RWPE1 (cell line): Measurements from ENCODE around the gene DPH6.

Source experiments
- CTCF ChIA-PET: fragments of 350-600 bp; sonication (Branson Sonifier 250); formaldehyde crosslinking; extraction: SDS; loops from one replicate; lab custom pipeline; 2021; lab: Yijun Ruan, JAX
- POLR2A ChIA-PET: fragments of 400-600 bp; formaldehyde crosslinking; extraction: SDS; loops from one replicate; lab custom pipeline; 2020; ENCODE audit warnings: antibody characterized with exemption; ENCODE audit not compliant: low non-redundant PET; lab: Yijun Ruan, JAX
- DNase-seq: peaks from one replicate; pipeline ENCODE4 v3.0.0; 2012; ENCODE audit warnings: low spot score
- H3K27ac ChIP-seq: fragments of 450-650 bp; 2 replicates; pipeline ENCODE4 v1.5.1; 2017
- TF ChIP-seq, protein P1 (sequence below): fragments of 450-650 bp; conservative IDR thresholded peaks from 2 replicates; pipeline ENCODE4 v1.5.1; 2017; ENCODE audit warnings: low read depth, mild to moderate bottlenecking

Gene DPH6

DNA sequence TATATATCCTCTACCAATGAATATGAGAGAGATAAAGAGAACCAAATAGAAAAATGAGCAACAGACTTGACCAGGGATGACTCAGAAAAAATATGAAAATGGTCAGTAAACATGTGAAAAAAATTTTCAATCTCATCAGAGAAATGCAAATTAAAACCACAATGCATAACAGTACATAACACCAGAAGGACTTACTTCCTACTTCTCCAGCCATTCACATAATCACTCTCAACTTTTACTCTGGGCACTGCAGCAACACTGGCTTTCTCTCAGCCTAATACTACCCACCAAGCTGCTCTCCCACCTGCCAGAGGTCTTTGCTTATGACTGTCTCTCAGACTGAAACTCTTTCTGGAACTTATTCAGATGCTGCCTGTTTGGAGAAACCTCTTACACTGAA, 49.4 kb downstream of the DPH6 start:
- ChIA-PET CTCF (no interaction called here), POLR2A (no interaction called here)
- no peak for DNase-seq
- no peak overlapping the region for H3K27ac ChIP-seq
- TF ChIP-seq, protein P1, sequence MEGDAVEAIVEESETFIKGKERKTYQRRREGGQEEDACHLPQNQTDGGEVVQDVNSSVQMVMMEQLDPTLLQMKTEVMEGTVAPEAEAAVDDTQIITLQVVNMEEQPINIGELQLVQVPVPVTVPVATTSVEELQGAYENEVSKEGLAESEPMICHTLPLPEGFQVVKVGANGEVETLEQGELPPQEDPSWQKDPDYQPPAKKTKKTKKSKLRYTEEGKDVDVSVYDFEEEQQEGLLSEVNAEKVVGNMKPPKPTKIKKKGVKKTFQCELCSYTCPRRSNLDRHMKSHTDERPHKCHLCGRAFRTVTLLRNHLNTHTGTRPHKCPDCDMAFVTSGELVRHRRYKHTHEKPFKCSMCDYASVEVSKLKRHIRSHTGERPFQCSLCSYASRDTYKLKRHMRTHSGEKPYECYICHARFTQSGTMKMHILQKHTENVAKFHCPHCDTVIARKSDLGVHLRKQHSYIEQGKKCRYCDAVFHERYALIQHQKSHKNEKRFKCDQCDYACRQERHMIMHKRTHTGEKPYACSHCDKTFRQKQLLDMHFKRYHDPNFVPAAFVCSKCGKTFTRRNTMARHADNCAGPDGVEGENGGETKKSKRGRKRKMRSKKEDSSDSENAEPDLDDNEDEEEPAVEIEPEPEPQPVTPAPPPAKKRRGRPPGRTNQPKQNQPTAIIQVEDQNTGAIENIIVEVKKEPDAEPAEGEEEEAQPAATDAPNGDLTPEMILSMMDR, result no peak

DNA sequence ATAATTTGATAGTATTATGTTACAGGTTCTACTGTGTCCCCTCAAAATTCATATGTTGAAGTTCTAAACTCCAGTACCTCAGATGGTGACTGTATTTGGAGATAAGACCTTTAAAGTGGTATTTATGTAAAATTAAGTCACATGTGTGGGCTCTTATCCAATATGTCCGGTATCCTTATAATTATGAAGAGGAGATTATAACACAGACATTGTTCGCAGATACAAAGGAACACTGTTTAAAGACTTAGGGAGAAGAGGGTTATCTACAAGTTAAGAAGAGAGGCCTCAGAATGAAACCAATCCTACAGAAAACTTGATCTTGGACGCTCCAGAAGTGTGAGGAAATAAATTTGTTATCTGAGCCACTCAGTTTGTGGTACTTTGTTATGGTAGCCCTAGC, 50.9 kb downstream of the DPH6 start:
- TF ChIP-seq, protein P1, result no peak
- CTCF ChIA-PET, result no interaction called here

DNA sequence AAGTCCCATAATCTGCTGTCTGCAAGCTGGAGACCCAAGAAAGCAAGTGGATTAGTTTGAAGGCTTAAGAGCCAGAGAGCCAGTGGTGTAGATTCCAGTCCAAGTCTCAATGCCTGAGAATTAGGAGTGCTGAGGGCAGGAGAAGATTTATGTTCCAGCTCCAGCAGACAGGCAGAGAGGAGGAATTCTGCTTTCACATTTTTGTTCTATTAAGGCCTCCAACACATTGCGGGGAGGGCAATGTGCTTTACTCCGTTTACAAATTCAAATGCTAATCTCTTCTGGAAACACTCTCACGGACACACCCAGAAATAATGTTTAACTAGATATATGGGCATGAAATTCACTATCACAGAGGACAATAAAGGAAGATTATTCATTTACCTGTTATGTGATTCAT, 54.0 kb downstream of the DPH6 start:
- CTCF ChIA-PET, result interaction anchor here (0.6 kb wide), 1 partner anchor 132 kb away, joined by 3 read pairs; no protein-coding TSS in a partner anchor
- TF ChIP-seq, protein P1, result no peak
- no peak for DNase-seq
- POLR2A ChIA-PET, result no interaction called here
- H3K27ac ChIP-seq, result no peak overlapping the region

More for the DNA sequence above, 50.9 kb downstream of the DPH6 start:
- POLR2A ChIA-PET, result no interaction called here
- H3K27ac ChIP-seq, result no peak overlapping the region
- no peak for DNase-seq

DNA sequence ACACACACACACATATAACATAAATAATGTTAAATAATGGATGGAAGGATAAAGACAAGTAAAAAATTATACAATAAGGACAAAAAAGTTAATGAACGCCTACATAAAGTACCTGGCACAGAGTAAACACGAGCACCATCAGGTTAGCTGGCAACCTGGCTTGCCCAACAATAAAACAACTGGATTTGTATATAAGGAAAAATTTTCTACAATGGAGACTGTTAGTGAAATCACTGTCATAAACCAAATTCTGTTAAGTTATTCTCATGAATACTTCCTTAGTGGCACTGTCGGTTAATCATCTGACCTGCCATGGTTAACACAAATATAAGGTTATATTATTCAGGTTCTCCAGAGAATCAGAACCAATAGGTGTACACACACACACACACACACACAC, 54.8 kb downstream of the DPH6 start:
- POLR2A ChIA-PET, result no interaction called here
- no peak overlapping the region for H3K27ac ChIP-seq
- DNase-seq, result no peak
- CTCF ChIA-PET, result no interaction called here
- TF ChIP-seq, protein P1, result no peak

DNA sequence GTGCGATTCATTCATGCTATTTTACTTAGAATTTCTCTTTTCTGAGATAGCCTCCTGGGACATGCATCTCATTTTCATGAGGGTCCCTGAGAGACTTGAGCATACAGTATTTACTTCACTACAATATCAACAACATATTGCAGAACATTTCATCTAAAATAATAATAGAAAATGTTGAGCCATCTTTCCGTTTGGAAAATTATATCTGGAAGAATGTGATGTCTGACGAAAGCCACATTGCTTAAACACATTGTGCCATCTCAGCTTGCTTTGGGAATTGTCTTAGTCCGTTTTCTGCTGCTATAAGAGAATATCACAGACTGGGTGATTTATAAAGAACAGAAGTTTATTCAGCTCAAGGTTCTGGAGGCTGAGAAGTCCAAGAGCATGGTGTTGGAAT, 55.5 kb downstream of the DPH6 start:
- ChIA-PET POLR2A (no interaction called here), CTCF (no interaction called here)
- DNase-seq, result no peak
- H3K27ac ChIP-seq, result no peak overlapping the region
- TF ChIP-seq, protein P1, result no peak

DNA sequence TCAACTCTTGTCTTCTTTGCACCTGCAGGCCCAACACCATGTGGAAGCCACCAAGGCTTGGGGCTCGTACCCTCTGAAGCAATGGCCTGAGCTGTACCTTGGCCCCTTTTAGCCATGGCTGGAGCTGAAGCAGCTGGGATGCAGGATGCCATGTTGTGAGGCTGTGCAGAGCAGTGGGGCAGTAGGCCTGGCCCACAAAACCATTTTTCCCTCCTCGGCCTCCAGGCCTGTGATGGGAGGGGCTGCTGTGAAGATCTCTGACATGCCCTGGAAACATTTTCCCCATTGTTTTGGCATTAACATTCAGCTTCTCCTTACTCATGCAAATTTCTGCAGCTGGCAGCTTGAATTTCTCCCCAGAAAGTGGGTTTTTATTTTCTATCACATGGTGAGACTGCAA, 58.5 kb downstream of the DPH6 start:
- TF ChIP-seq, protein P1, result no peak
- POLR2A ChIA-PET, result no interaction called here
- CTCF ChIA-PET, result interaction anchor here (0.6 kb wide), 1 partner anchor 35 kb away, joined by 3 read pairs; no protein-coding TSS in a partner anchor
- DNase-seq, result no peak
- no peak overlapping the region for H3K27ac ChIP-seq
